DOHH2 (cell line): Measurements from ENCODE around the gene GTF2H3.

Experiments used
- H3F3A ChIP-seq: fragments of 200-600 bp; sonication (generic), shearing (Covaris generic); 2 replicates; pipeline ENCODE4 v1.6.0; 2016; ENCODE audit warnings: antibody characterized with exemption, mild to moderate bottlenecking; ENCODE audit not compliant: control insufficient read depth, insufficient read depth
- H3K27ac ChIP-seq: fragments of 200-600 bp; sonication (generic); 2 replicates; pipeline ENCODE4 v1.5.1; 2014; ENCODE audit warnings: low read depth, mild to moderate bottlenecking, low read length, moderate library complexity
- H3K27me3 ChIP-seq: fragments of 200-600 bp; sonication (generic); 2 replicates; pipeline ENCODE4 v1.6.1; 2014; ENCODE audit warnings: mild to moderate bottlenecking, low read length, mixed read lengths; ENCODE audit not compliant: control insufficient read depth
- H3K36me3 ChIP-seq: fragments of 200-600 bp; sonication (generic); 2 replicates; pipeline ENCODE4 v1.6.1; 2014; ENCODE audit warnings: mild to moderate bottlenecking, low read length, moderate library complexity, mixed read lengths; ENCODE audit not compliant: control insufficient read depth
- H3K4me1 ChIP-seq: fragments of 200-600 bp; sonication (generic); 2 replicates; pipeline ENCODE4 v1.6.1; 2014; ENCODE audit warnings: mild to moderate bottlenecking, low read length, mixed read lengths; ENCODE audit not compliant: control insufficient read depth
- H3K4me2 ChIP-seq: fragments of 200-600 bp; sonication (generic); 2 replicates; pipeline ENCODE4 v1.6.0; 2014; ENCODE audit warnings: mild to moderate bottlenecking, low read length, moderate library complexity
- H3K4me3 ChIP-seq: fragments of 200-600 bp; sonication (generic); 2 replicates; pipeline ENCODE4 v1.5.1; 2014; ENCODE audit warnings: mild to moderate bottlenecking, low read length, mixed read lengths
- H3K79me2 ChIP-seq: fragments of 200-600 bp; sonication (generic); 2 replicates; pipeline ENCODE4 v1.6.1; 2014; ENCODE audit warnings: mild to moderate bottlenecking, low read length, mixed read lengths; ENCODE audit not compliant: control insufficient read depth
- H3K9me2 ChIP-seq: fragments of 200-600 bp; sonication (generic); replicated peaks from 2 replicates; pipeline ENCODE4 v1.6.1; 2014; ENCODE audit warnings: mild to moderate bottlenecking, low read length, mixed read lengths; ENCODE audit not compliant: control insufficient read depth
- H3K9me3 ChIP-seq: fragments of 200-600 bp; sonication (generic); 2 replicates; pipeline ENCODE4 v1.6.1; 2014; ENCODE audit warnings: antibody characterized with exemption, low read length, mixed read lengths; ENCODE audit not compliant: control insufficient read depth, insufficient read depth
- H4K20me1 ChIP-seq: fragments of 200-600 bp; sonication (generic); 2 replicates; pipeline ENCODE4 v1.6.0; 2014; ENCODE audit warnings: low read depth, mild to moderate bottlenecking, antibody characterized with exemption, low read length, moderate library complexity; ENCODE audit not compliant: control insufficient read depth, insufficient read depth
- EZH2phosphoT487 ChIP-seq: fragments of 200-600 bp; sonication (generic); IDR thresholded peaks from 2 replicates; pipeline ENCODE4 v1.6.1; 2017; ENCODE audit warnings: borderline replicate concordance, mild to moderate bottlenecking, antibody characterized with exemption, low read length, moderate library complexity, mixed read lengths
- TF ChIP-seq, protein P1 (sequence below): fragments of 200-600 bp; sonication (generic); IDR thresholded peaks from one replicate; pipeline ENCODE4 v1.5.1; 2014; ENCODE audit warnings: antibody characterized with exemption, mild to moderate bottlenecking, low read depth, low read length; ENCODE audit not compliant: poor library complexity, severe bottlenecking

The GTF2H3 gene

DNA sequence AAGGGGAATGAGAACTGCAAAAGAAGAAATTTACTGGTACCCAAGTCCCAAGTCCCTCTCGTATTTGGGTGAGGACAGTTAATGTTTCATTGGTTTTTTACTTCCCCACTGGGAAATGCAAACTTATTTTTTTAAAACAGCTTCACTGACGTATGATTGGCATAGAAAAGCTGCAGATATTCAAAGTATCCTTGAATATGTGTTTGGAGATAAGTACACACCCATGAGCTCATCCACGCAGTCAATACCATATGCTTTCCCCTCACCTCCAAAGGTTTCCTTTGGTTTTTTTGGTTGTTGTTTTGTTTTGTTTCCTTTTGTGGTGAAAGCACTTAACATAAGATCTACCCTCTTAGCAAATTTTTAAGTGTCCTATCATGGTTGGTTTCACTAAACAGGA is 50.3 kb downstream of the GTF2H3 start:
- Histone ChIP-seq H3K79me2 (no peaks in the 10 kb centered on the region), H3K9me2 (no peaks in the 10 kb centered on the region), H3K4me3 (no peak overlapping the region), H3K36me3 (no peaks in the 10 kb centered on the region), H3K9me3 (no peaks in the 10 kb centered on the region), H3F3A (no peaks in the 10 kb centered on the region), H3K4me2 (no peak overlapping the region), H3K27ac (no peak overlapping the region), H3K4me1 (no peaks in the 10 kb centered on the region), H4K20me1 (no peaks in the 10 kb centered on the region), H3K27me3 (no peaks in the 10 kb centered on the region)
- TF ChIP-seq, protein P1, sequence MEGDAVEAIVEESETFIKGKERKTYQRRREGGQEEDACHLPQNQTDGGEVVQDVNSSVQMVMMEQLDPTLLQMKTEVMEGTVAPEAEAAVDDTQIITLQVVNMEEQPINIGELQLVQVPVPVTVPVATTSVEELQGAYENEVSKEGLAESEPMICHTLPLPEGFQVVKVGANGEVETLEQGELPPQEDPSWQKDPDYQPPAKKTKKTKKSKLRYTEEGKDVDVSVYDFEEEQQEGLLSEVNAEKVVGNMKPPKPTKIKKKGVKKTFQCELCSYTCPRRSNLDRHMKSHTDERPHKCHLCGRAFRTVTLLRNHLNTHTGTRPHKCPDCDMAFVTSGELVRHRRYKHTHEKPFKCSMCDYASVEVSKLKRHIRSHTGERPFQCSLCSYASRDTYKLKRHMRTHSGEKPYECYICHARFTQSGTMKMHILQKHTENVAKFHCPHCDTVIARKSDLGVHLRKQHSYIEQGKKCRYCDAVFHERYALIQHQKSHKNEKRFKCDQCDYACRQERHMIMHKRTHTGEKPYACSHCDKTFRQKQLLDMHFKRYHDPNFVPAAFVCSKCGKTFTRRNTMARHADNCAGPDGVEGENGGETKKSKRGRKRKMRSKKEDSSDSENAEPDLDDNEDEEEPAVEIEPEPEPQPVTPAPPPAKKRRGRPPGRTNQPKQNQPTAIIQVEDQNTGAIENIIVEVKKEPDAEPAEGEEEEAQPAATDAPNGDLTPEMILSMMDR = no peak
- no peak for TF ChIP-seq EZH2phosphoT487

DNA sequence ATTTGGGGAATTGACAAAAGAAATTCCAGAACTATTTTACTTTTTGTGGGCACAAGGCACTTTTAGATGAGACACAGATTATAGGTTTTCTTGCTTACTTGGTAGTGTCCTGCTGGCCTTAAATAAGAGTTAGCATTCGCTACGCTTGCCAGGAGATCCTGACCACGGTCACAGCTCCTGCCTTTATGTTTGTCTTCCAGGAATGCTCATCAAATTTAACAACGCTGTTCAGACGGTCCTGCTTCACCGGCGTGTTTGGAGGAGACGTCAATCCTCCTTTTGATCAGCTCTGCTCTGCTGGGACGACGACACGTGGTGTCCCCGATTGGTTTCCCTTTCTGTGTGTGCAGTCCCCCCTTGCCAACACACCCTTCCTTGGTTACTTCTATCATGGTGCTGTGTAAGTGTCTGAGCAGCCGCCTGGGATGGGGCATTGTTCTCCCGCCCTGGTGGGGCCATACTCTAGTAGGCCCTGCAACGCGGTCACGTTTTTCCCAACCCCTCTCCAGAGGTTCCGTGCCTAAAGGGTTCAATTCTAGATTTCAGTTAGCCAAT is 53.1 kb downstream of the GTF2H3 start:
- Histone ChIP-seq H4K20me1 (no peaks in the 10 kb centered on the region), H3K4me3 (no peak overlapping the region), H3K36me3 (no peaks in the 10 kb centered on the region), H3K27ac (no peak overlapping the region), H3K9me3 (no peaks in the 10 kb centered on the region), H3K4me2 (no peak overlapping the region), H3K9me2 (no peaks in the 10 kb centered on the region), H3F3A (no peaks in the 10 kb centered on the region), H3K4me1 (no peaks in the 10 kb centered on the region), H3K27me3 (no peaks in the 10 kb centered on the region), H3K79me2 (no peaks in the 10 kb centered on the region)
- TF ChIP-seq, protein P1 = no peak
- no peak for TF ChIP-seq EZH2phosphoT487

DNA sequence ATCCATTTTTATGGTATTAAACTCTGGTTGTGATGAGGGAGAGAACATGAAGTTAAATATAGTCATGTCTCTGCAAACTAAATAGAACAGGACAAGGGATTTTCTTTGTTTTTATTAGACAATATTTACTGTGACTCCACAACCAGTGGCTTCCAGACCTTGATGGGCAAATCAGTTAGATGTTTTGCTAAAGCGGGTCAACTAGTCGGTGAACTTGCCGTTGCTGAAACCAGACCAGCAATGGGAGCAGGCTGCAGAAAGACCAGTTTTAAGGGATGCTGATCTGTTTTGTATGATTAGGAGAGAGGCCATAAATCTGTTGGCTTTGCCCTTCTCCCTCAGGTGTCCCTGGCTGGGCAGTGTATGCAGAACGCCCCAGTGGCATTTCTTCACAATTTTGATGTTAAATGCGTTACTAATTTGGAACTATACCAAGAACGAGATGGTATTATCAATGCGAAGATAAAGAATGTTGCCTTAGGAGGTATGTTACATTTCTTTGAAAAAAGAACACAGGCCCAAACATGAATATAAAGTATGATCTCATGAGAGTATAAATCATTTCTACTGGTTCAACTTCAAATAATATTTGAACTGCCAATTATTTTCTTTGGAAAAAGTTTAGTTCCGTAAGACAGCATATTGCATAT is 56.7 kb downstream of the GTF2H3 start:
- no peaks in the 10 kb centered on the region for H3F3A ChIP-seq
- H3K36me3 ChIP-seq = no peaks in the 10 kb centered on the region
- no peaks in the 10 kb centered on the region for H3K79me2 ChIP-seq
- no peak overlapping the region for H3K4me2 ChIP-seq
- H3K27me3 ChIP-seq = no peaks in the 10 kb centered on the region
- H4K20me1 ChIP-seq = no peaks in the 10 kb centered on the region
- H3K4me1 ChIP-seq = no peaks in the 10 kb centered on the region
- H3K4me3 ChIP-seq = no peak overlapping the region
- no peaks in the 10 kb centered on the region for H3K9me2 ChIP-seq
- H3K27ac ChIP-seq = no peak overlapping the region
- TF ChIP-seq EZH2phosphoT487 = no peak
- TF ChIP-seq, protein P1 = no peak
- H3K9me3 ChIP-seq = no peaks in the 10 kb centered on the region
